ENCODE data around the gene ABHD17B. TPM values are rescaled to one million over a fixed set of nuclear protein-coding genes. Genes with fewer than 3 reads are reported as not detected.

The ABHD17B gene
- total and polyA plus RNA-seq, 7 donors, result 8.4 to 68.3 (median 16.1) TPM

GRCh38 chr9:71820403-71820921 is 90.5 kb downstream of the ABHD17B start:
- no peak for DNase-seq
- intact Hi-C loops (cut with DNase I), result no loop called here
- H3K27ac ChIP-seq, result no peak overlapping the region
- no peaks in the 10 kb centered on the region for H3K36me3 ChIP-seq (ENCODE audit: insufficient read depth in 1 of 2, low read depth in 1 of 2)
- H3K4me1 ChIP-seq, result peaks cover 2% of the 10 kb centered on the region
- WGBS, 3 donors, result 53 to 60% (median 55%) methylated on average over 6 of the region's 6 CpGs
- ATAC-seq, result no peak
- H3K4me3 ChIP-seq, result no peak overlapping the region
- H3K9me3 ChIP-seq, result no peaks in the 10 kb centered on the region
- H3K27me3 ChIP-seq (ENCODE audit: insufficient read depth in 3 of 3, low read length in 2 of 3), result no peaks in the 10 kb centered on the region
- TF ChIP-seq, protein P1, sequence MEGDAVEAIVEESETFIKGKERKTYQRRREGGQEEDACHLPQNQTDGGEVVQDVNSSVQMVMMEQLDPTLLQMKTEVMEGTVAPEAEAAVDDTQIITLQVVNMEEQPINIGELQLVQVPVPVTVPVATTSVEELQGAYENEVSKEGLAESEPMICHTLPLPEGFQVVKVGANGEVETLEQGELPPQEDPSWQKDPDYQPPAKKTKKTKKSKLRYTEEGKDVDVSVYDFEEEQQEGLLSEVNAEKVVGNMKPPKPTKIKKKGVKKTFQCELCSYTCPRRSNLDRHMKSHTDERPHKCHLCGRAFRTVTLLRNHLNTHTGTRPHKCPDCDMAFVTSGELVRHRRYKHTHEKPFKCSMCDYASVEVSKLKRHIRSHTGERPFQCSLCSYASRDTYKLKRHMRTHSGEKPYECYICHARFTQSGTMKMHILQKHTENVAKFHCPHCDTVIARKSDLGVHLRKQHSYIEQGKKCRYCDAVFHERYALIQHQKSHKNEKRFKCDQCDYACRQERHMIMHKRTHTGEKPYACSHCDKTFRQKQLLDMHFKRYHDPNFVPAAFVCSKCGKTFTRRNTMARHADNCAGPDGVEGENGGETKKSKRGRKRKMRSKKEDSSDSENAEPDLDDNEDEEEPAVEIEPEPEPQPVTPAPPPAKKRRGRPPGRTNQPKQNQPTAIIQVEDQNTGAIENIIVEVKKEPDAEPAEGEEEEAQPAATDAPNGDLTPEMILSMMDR (IDR thresholded peaks at IDR 0.05), result no peak

GRCh38 chr9:71819115-71819739 is 91.8 kb downstream of the ABHD17B start:
- intact Hi-C loops (cut with DNase I), result loop anchor here in 1 of 2 donors (10.0 kb wide), 1 partner anchor 534 kb away; no protein-coding TSS in a partner anchor
- peak in 1 of 2 donors; percentile 21 for DNase-seq
- no peaks in the 10 kb centered on the region for H3K9me3 ChIP-seq
- ATAC-seq, result no peak
- H3K36me3 ChIP-seq (ENCODE audit: insufficient read depth in 1 of 2, low read depth in 1 of 2), result no peaks in the 10 kb centered on the region
- H3K27ac ChIP-seq, result no peak overlapping the region
- peaks cover 2% of the 10 kb centered on the region for H3K4me1 ChIP-seq
- no peak overlapping the region for H3K4me3 ChIP-seq
- WGBS, 3 donors, result 83 to 87% (median 83%) methylated on average over 8 of the region's 8 CpGs
- H3K27me3 ChIP-seq (ENCODE audit: insufficient read depth in 3 of 3, low read length in 2 of 3), result no peaks in the 10 kb centered on the region
- TF ChIP-seq, protein P1 (IDR thresholded peaks at IDR 0.05), result peak; percentile 77

DNA sequence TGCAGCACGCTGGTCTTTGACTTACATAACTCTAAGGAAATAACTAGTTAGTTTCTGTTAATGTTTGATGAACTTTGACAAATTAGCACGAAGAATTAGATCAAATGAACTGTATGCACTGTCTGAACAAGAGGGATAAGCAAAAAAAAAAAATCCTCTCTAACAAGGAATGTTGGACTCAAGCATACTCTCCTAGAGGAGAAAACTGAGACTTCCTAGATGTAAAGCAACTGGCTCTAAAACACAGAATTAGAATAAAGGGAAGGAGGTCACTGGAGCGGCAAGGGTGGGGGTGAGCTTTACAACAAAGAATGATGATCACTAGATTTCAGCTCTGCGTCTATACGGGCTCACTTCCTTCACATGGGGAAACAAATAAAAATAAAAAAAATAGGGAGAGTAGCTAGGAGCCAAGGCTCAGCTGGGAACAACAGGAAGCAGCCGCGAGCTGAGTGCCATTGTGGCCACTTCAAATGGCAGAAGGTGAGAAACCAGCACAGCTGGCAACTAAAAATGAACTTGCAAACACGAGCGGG is 94.0 kb downstream of the ABHD17B start:
- H3K36me3 ChIP-seq (ENCODE audit: insufficient read depth in 1 of 2, low read depth in 1 of 2), result no peaks in the 10 kb centered on the region
- DNase-seq (no peak), ATAC-seq (no peak)
- TF ChIP-seq, protein P1 (IDR thresholded peaks at IDR 0.05), result no peak
- WGBS, 3 donors, result 39 to 55% (median 43%) methylated on average over 9 of the region's 9 CpGs
- no peaks in the 10 kb centered on the region for H3K9me3 ChIP-seq
- H3K4me1 ChIP-seq, result peaks cover 2% of the 10 kb centered on the region
- no peak overlapping the region for H3K27ac ChIP-seq
- intact Hi-C loops (cut with DNase I), result loop anchor here in 1 of 2 donors (10.0 kb wide), 1 partner anchor 532 kb away; no protein-coding TSS in a partner anchor
- no peaks in the 10 kb centered on the region for H3K27me3 ChIP-seq (ENCODE audit: insufficient read depth in 3 of 3, low read length in 2 of 3)
- no peak overlapping the region for H3K4me3 ChIP-seq

Other genes starting within 250 kb of the ABHD17B start
- 10 to 100 TPM in 3 of 4 donors, 1 to 10 TPM in 1; 9.6 to 20.3 (median 16.2) TPM for gene CEMIP2, start 142.7 kb downstream of the ABHD17B start, total RNA-seq
- gene CEMIP2, start 142.7 kb downstream of the ABHD17B start, polyA plus RNA-seq, result 1 to 10 TPM; 5.9 to 7.6 (median 6.9) TPM
- gene C9orf85, start 446 bp upstream of the ABHD17B start, total RNA-seq, result 1 to 10 TPM; 5.5 to 9.3 (median 7.7) TPM
- 10 to 100 TPM in 1 of 3 donors, 1 to 10 TPM in 2; 7.1 to 13.7 (median 8.5) TPM for gene C9orf85, start 446 bp upstream of the ABHD17B start, polyA plus RNA-seq
- not detected for gene C9orf57, start 149.4 kb upstream of the ABHD17B start, total RNA-seq
- under 1 TPM in 1 of 3 donors, not detected in 2; 0.09 TPM for gene C9orf57, start 149.4 kb upstream of the ABHD17B start, polyA plus RNA-seq
- under 1 TPM; 0.09 to 0.52 (median 0.35) TPM for gene GDA, start 238.2 kb upstream of the ABHD17B start, total RNA-seq
- gene GDA, start 238.2 kb upstream of the ABHD17B start, polyA plus RNA-seq, result under 1 TPM; 0.07 to 0.16 (median 0.09) TPM